Cardiac muscle cell (in vitro differentiated cells and primary cell): ENCODE data around the gene BAHCC1. TPM values are rescaled to one million over a fixed set of nuclear protein-coding genes. Genes with fewer than 3 reads are reported as not detected.

Experiments used
- DNase-seq, 2 donors: peaks; one replicate each; pipeline versions ENCODE4 v3.0.0 to v3.0.0-alpha.2; 2010 to 2017; ENCODE audit warnings: low read depth in 1 of 2, low spot score in 1 of 2
- H3K27ac ChIP-seq: fragments of 200-600 bp; sonication (generic); 2 replicates; pipeline ENCODE4 v1.5.1; 2016
- H3K27me3 ChIP-seq: fragments of 200-600 bp; sonication (generic); 2 replicates; pipeline ENCODE4 v1.6.0; 2016; ENCODE audit warnings: control low read depth
- H3K36me3 ChIP-seq: fragments of 200-600 bp; sonication (generic); 2 replicates; pipeline ENCODE4 v1.5.1; 2016; ENCODE audit warnings: control low read depth
- H3K4me1 ChIP-seq: fragments of 200-600 bp; sonication (generic); 2 replicates; pipeline ENCODE4 v1.8.1; 2017; ENCODE audit warnings: low read depth, mild to moderate bottlenecking, mixed run types
- H3K4me3 ChIP-seq: fragments of 200-600 bp; sonication (generic); 2 replicates; pipeline ENCODE4 v1.5.1; 2016; ENCODE audit warnings: mild to moderate bottlenecking
- H3K9me3 ChIP-seq: fragments of 200-600 bp; sonication (generic); 2 replicates; pipeline ENCODE4 v1.5.1; 2017; ENCODE audit warnings: low read depth, mild to moderate bottlenecking, control low read depth
- CTCF ChIP-seq: IDR thresholded peaks from 2 replicates; pipeline ENCODE4 v1.5.1; 2012; ENCODE audit warnings: low read depth, mild to moderate bottlenecking, low read length
- polyA plus RNA-seq: library from polyadenylated mRNA; unstranded; fragments of >200 nt; fragmentation: Nextera tagmentation; extraction: Ambion mirVana; gene quantifications from 2 replicates; pipeline ENCODE4 v1.2.1, GENCODE V29; 2016
- total RNA-seq: library from RNA; depleted of rRNA; stranded (reverse); fragments of >200 nt; gene quantifications from 2 replicates; pipeline ENCODE4 v1.2.3, GENCODE V29; 2016

The BAHCC1 gene
- total and polyA plus RNA-seq, 2 experiments from 2014 or later = 20.3 to 47.3 TPM

- Histone ChIP-seq H3K36me3 (no peaks in the 10 kb centered on the region), H3K9me3 (no peaks in the 10 kb centered on the region), H3K27me3 (no peaks in the 10 kb centered on the region), H3K27ac (no peak overlapping the region), H3K4me1 (peaks cover 1% of the 10 kb centered on the region), H3K4me3 (no peak overlapping the region)
- TF ChIP-seq CTCF = no peak
- no peak for DNase-seq
These were observed 15.1 kb upstream of the BAHCC1 start for GRCh38 chr17:81380131-81380530.

GRCh38 chr17:81380666-81381518 lies 14.4 kb upstream of the BAHCC1 start:
- no peak overlapping the region for H3K4me3 ChIP-seq
- DNase-seq = no peak
- no peaks in the 10 kb centered on the region for H3K36me3 ChIP-seq
- peaks cover 9% of the 10 kb centered on the region for H3K4me1 ChIP-seq
- H3K9me3 ChIP-seq = no peaks in the 10 kb centered on the region
- TF ChIP-seq CTCF = no peak
- H3K27me3 ChIP-seq = no peaks in the 10 kb centered on the region
- H3K27ac ChIP-seq = no peak overlapping the region

- TF ChIP-seq CTCF = no peak
- Histone ChIP-seq H3K36me3 (no peaks in the 10 kb centered on the region), H3K4me3 (no peak overlapping the region), H3K9me3 (no peaks in the 10 kb centered on the region), H3K27me3 (no peaks in the 10 kb centered on the region), H3K27ac (no peak overlapping the region), H3K4me1 (peaks cover 15% of the 10 kb centered on the region)
- DNase-seq = no peak
These were observed 13.4 kb upstream of the BAHCC1 start for GRCh38 chr17:81381632-81382577.

- H3K27ac ChIP-seq = no peak overlapping the region
- H3K4me3 ChIP-seq = no peak overlapping the region
- H3K4me1 ChIP-seq = peaks cover 19% of the 10 kb centered on the region
- H3K27me3 ChIP-seq = no peaks in the 10 kb centered on the region
- no peaks in the 10 kb centered on the region for H3K36me3 ChIP-seq
- TF ChIP-seq CTCF = no peak
- H3K9me3 ChIP-seq = no peaks in the 10 kb centered on the region
- no peak for DNase-seq
These were observed 12.4 kb upstream of the BAHCC1 start for GRCh38 chr17:81382851-81383250.

GRCh38 chr17:81383504-81384421 lies 11.5 kb upstream of the BAHCC1 start:
- H3K4me1 ChIP-seq = peaks cover 28% of the 10 kb centered on the region
- H3K9me3 ChIP-seq = no peaks in the 10 kb centered on the region
- H3K4me3 ChIP-seq = no peak overlapping the region
- H3K27ac ChIP-seq = no peak overlapping the region
- no peak for DNase-seq
- no peaks in the 10 kb centered on the region for H3K27me3 ChIP-seq
- TF ChIP-seq CTCF = no peak
- no peaks in the 10 kb centered on the region for H3K36me3 ChIP-seq
